Tibial nerve (tissue), 4 donors: ENCODE measurements around the gene LYRM4.

Experiments used
- CTCF ChIP-seq, 5 experiments: fragments of 200-600 bp in 3 of 5; fragments of 450-650 bp in 2 of 5; sonication (generic) in 3 of 5; IDR thresholded peaks; one replicate each; pipeline ENCODE4 v1.5.1; 2016 to 2019; ENCODE audit warnings: antibody characterized with exemption in 5 of 5, mild to moderate bottlenecking in 3 of 5, moderate library complexity in 2 of 5
- EP300 ChIP-seq, 2 donors: sonication (generic); formaldehyde crosslinking; IDR thresholded peaks; one replicate each; pipeline ENCODE4 v1.6.1; 2017; ENCODE audit warnings: antibody characterized with exemption in 2 of 2, mild to moderate bottlenecking in 1 of 2
- POLR2A ChIP-seq, 2 donors: fragments of 450-650 bp; IDR thresholded peaks; one replicate each; pipeline ENCODE4 v1.6.1; 2017; ENCODE audit warnings: antibody characterized with exemption in 2 of 2, mild to moderate bottlenecking in 2 of 2, moderate library complexity in 2 of 2

- no peak for TF ChIP-seq CTCF (IDR thresholded peaks at IDR 0.05)
- TF ChIP-seq POLR2A (IDR thresholded peaks at IDR 0.05): no peak
- TF ChIP-seq EP300 (IDR thresholded peaks at IDR 0.05): no peak
These were observed 61.0 kb downstream of the LYRM4 start for GRCh38 chr6:5199702-5200101.
